ENCODE results near the gene P2RX6.

DNA sequence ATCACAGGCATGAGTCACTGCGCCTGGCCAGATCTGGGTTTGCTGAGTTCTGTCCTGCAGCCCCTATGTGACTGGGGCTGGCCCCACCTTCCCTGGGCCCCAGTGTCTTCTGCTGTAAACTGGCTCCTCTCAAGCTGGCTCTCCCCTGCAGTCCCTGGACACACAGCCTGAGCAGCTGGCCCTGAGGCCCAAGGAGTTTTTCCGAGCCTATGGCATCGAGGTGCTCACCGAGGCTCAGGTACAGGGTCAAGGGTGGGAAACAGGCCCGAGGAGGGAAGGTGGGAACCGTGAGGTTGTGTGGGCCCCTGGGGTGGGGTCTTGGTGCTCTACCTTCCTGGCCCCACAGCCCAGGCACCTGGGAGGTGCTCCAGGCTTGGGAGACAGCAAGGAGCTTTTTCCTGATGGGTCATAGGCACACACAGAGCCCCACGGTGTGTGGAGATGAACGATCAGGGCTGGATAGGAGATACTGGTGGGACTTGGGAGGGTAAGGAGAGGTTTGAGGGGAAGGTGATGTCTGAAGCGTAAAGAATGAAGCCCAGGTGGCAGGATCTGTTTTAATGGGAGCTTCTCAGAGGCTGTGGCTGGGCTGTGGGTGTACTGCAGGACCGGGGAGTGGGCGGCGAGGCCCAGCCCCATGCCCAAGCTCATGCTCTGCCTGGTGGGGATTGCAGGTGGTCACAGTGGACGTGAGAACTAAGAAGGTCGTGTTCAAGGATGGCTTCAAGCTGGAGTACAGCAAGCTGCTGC lies 39.2 kb upstream of the P2RX6 start:
- TF ChIP-seq, protein P1, sequence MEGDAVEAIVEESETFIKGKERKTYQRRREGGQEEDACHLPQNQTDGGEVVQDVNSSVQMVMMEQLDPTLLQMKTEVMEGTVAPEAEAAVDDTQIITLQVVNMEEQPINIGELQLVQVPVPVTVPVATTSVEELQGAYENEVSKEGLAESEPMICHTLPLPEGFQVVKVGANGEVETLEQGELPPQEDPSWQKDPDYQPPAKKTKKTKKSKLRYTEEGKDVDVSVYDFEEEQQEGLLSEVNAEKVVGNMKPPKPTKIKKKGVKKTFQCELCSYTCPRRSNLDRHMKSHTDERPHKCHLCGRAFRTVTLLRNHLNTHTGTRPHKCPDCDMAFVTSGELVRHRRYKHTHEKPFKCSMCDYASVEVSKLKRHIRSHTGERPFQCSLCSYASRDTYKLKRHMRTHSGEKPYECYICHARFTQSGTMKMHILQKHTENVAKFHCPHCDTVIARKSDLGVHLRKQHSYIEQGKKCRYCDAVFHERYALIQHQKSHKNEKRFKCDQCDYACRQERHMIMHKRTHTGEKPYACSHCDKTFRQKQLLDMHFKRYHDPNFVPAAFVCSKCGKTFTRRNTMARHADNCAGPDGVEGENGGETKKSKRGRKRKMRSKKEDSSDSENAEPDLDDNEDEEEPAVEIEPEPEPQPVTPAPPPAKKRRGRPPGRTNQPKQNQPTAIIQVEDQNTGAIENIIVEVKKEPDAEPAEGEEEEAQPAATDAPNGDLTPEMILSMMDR (IDR thresholded peaks at IDR 0.05) = no peak
- TF ChIP-seq POLR2A (IDR thresholded peaks at IDR 0.05) = no peak
